H9 (cell line): ENCODE measurements around the gene NFX1. TPM values are rescaled to one million over a fixed set of nuclear protein-coding genes. Genes with fewer than 3 reads are reported as not detected.

Experiments used
- DNase-seq: peaks from one replicate; pipeline ENCODE4 v3.0.0-alpha.2; 2017
- H2AFZ ChIP-seq: one replicate; pipeline ENCODE4 v1.6.1; 2013; ENCODE audit warnings: mild to moderate bottlenecking, low read length, control low read depth, moderate library complexity
- H2AK5ac ChIP-seq: 2 replicates; pipeline ENCODE4 v1.6.1; 2013; ENCODE audit warnings: low read length, control low read depth, mixed read lengths; ENCODE audit not compliant: insufficient read length
- H2BK120ac ChIP-seq: one replicate; pipeline ENCODE4 v1.6.1; 2013; ENCODE audit warnings: low read depth, mild to moderate bottlenecking, low read length, control low read depth, inconsistent platforms; ENCODE audit not compliant: poor library complexity, severe bottlenecking
- H2BK12ac ChIP-seq: 2 replicates; pipeline ENCODE4 v1.6.1; 2013; ENCODE audit warnings: low read length, control low read depth, mixed read lengths, low read depth; ENCODE audit not compliant: insufficient read length
- H2BK15ac ChIP-seq: 2 replicates; pipeline ENCODE4 v1.6.1; 2013; ENCODE audit warnings: low read depth, low read length, control low read depth
- H2BK20ac ChIP-seq: one replicate; pipeline ENCODE4 v1.6.1; 2013; ENCODE audit warnings: low read depth, mild to moderate bottlenecking, low read length, control low read depth, inconsistent platforms; ENCODE audit not compliant: poor library complexity, severe bottlenecking
- H2BK5ac ChIP-seq: 2 replicates; pipeline ENCODE4 v1.6.1; 2013; ENCODE audit warnings: low read length, control low read depth, mixed read lengths; ENCODE audit not compliant: insufficient read length
- H3K14ac ChIP-seq: 2 replicates; pipeline ENCODE4 v1.6.1; 2013; ENCODE audit warnings: low read length, control low read depth; ENCODE audit not compliant: insufficient read depth
- H3K18ac ChIP-seq: 2 replicates; pipeline ENCODE4 v1.6.1; 2013; ENCODE audit warnings: low read depth, mild to moderate bottlenecking, mixed read lengths, low read length, control low read depth; ENCODE audit not compliant: insufficient read length
- H3K23ac ChIP-seq: 2 replicates; pipeline ENCODE4 v1.6.1; 2013; ENCODE audit warnings: low read length, control low read depth, mixed read lengths, low read depth; ENCODE audit not compliant: insufficient read length
- H3K23me2 ChIP-seq: 2 replicates; pipeline ENCODE4 v1.6.1; 2013; ENCODE audit warnings: low read depth, mild to moderate bottlenecking, mixed read lengths, low read length, control low read depth; ENCODE audit not compliant: insufficient read length, poor library complexity, severe bottlenecking
- H3K27ac ChIP-seq: 2 replicates; pipeline ENCODE4 v1.5.1; 2013; ENCODE audit warnings: low read length, control low read depth, mixed read lengths, low read depth; ENCODE audit not compliant: insufficient read length
- H3K27me3 ChIP-seq: 2 replicates; pipeline ENCODE4 v1.6.1; 2013; ENCODE audit warnings: low read length, control low read depth, inconsistent platforms; ENCODE audit not compliant: insufficient read depth
- H3K4ac ChIP-seq: 2 replicates; pipeline ENCODE4 v1.6.1; 2013; ENCODE audit warnings: low read depth, mild to moderate bottlenecking, control low read depth, inconsistent platforms, low read length, moderate library complexity
- H3K4me1 ChIP-seq: 2 replicates; pipeline ENCODE4 v1.6.1; 2013; ENCODE audit warnings: low read length, control low read depth, inconsistent platforms; ENCODE audit not compliant: insufficient read depth
- H3K4me2 ChIP-seq: 2 replicates; pipeline ENCODE4 v1.6.1; 2013; ENCODE audit warnings: low read length, control low read depth, mixed read lengths; ENCODE audit not compliant: insufficient read length, insufficient read depth
- H3K56ac ChIP-seq: 2 replicates; pipeline ENCODE4 v1.6.1; 2013; ENCODE audit warnings: low read depth, mild to moderate bottlenecking, mixed read lengths, low read length, control low read depth; ENCODE audit not compliant: insufficient read length
- H3K79me1 ChIP-seq: 2 replicates; pipeline ENCODE4 v1.6.1; 2013; ENCODE audit warnings: low read depth, mild to moderate bottlenecking, moderate library complexity, low read length, control low read depth, inconsistent platforms; ENCODE audit not compliant: insufficient read depth, poor library complexity, severe bottlenecking
- H3K79me2 ChIP-seq: 2 replicates; pipeline ENCODE4 v1.6.1; 2013; ENCODE audit warnings: low read length, control low read depth, inconsistent platforms; ENCODE audit not compliant: insufficient read depth
- H3K9ac ChIP-seq: 2 replicates; pipeline ENCODE4 v1.6.1; 2013; ENCODE audit warnings: low read length, control low read depth, mixed read lengths; ENCODE audit not compliant: insufficient read length; ENCODE audit errors: extremely low read depth
- H3K9me3 ChIP-seq: one replicate; pipeline ENCODE4 v1.6.1; 2013; ENCODE audit warnings: low read depth, low read length, inconsistent platforms; ENCODE audit not compliant: control insufficient read depth
- H3T11ph ChIP-seq: one replicate; pipeline ENCODE4 v1.6.1; 2013; ENCODE audit warnings: mild to moderate bottlenecking, low read length, control low read depth, inconsistent platforms
- H4K20me1 ChIP-seq: one replicate; pipeline ENCODE4 v1.6.1; 2013; ENCODE audit not compliant: control insufficient read depth, insufficient read length, insufficient read depth
- H4K5ac ChIP-seq: 2 replicates; pipeline ENCODE4 v1.6.1; 2013; ENCODE audit warnings: low read depth, mild to moderate bottlenecking, mixed read lengths, low read length, control low read depth; ENCODE audit not compliant: insufficient read length
- H4K8ac ChIP-seq: replicated peaks from 2 replicates; pipeline ENCODE4 v1.6.1; 2013; ENCODE audit warnings: low read length, control low read depth, mixed read lengths, low read depth; ENCODE audit not compliant: insufficient read length
- H4K91ac ChIP-seq: 2 replicates; pipeline ENCODE4 v1.6.1; 2013; ENCODE audit warnings: low read depth, mild to moderate bottlenecking, moderate library complexity, mixed read lengths, low read length, control low read depth; ENCODE audit not compliant: insufficient read length
- H3K27ac Mint-ChIP-seq, 3 experiments: 2 replicates in 2 of 3; 3 replicates in 1 of 3; pipeline ENCODE4 v1.8.0; 2020 to 2021; ENCODE audit warnings: mixed read lengths in 3 of 3, mild to moderate bottlenecking in 1 of 3, moderate library complexity in 1 of 3
- H3K27me3 Mint-ChIP-seq: 2 replicates; pipeline ENCODE4 v1.8.0; 2021; ENCODE audit warnings: low read depth, mild to moderate bottlenecking, moderate library complexity, mixed read lengths
- H3K36me3 Mint-ChIP-seq, 3 experiments: 2 replicates in 2 of 3; 3 replicates in 1 of 3; pipeline ENCODE4 v1.8.0; 2020 to 2021; ENCODE audit warnings: low read depth in 3 of 3, mixed read lengths in 3 of 3; ENCODE audit not compliant: insufficient read depth in 1 of 3
- H3K4me1 Mint-ChIP-seq, 2 experiments: 2 replicates each; pipeline ENCODE4 v1.8.0; 2020; ENCODE audit warnings: mixed read lengths in 2 of 2
- H3K4me3 Mint-ChIP-seq, 2 experiments: 2 replicates in 1 of 2; 3 replicates in 1 of 2; pipeline ENCODE4 v1.8.0; 2020 to 2021; ENCODE audit warnings: mild to moderate bottlenecking in 2 of 2, mixed read lengths in 2 of 2, moderate library complexity in 1 of 2
- H3K9me3 Mint-ChIP-seq, 2 experiments: 2 replicates in 1 of 2; 3 replicates in 1 of 2; pipeline ENCODE4 v1.8.0; 2020; ENCODE audit warnings: mild to moderate bottlenecking in 2 of 2, mixed read lengths in 2 of 2, moderate library complexity in 1 of 2
- WGBS: extraction: QIAGEN DNeasy Blood & Tissue Kit; methylation state at CpG from one replicate; pipeline ENCODE4 v1.1.7; 2013; ENCODE audit warnings: missing lambda C conversion rate, low lambda C conversion rate, mixed read lengths; ENCODE audit not compliant: insufficient read length; ENCODE audit errors: extremely low coverage; 5-methylcytosine and 5-hydroxymethylcytosine counted together
- total RNA-seq: library from RNA; stranded (reverse); gene quantifications from 2 replicates; pipeline ENCODE4 v1.2.1, GENCODE V29; 2021
- TF ChIP-seq, protein P1 (sequence below): fragments of 200-600 bp; sonication (generic); conservative IDR thresholded peaks from 3 replicates; pipeline ENCODE4 v1.8.0; 2021; ENCODE audit warnings: antibody characterized with exemption, mild to moderate bottlenecking

NFX1 gene
- total RNA-seq, 1 experiment from 2014 or later, result 35.1 TPM

DNA sequence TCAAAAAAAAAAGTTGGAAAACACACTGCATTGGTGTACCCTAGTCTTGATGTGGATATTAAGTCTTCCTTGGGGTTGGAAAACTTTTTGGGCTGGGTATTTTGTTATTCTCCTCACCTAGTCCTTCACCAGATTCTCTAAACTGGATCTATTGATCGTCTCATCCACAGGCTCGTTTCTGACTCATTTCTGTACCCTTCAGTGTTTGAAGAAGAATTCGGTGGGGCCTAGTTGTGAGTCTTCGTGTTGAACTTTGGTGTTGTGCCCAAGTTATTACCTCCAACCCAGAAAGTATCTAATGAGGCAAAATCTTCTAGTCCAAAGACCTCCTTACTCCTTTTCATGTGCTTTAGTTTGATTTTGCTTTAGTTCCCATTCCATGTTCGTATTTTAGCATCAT is 1.6 kb downstream of the NFX1 start:
- Histone ChIP-seq H2AK5ac (no peak overlapping the region), H3K9me3 (no peaks in the 10 kb centered on the region), H3K9ac (no peak overlapping the region), H3K56ac (no peak overlapping the region), H3K23ac (no peak overlapping the region), H3K18ac (no peak overlapping the region), H2BK5ac (no peak overlapping the region), H3K79me1 (peaks cover 7% of the 10 kb centered on the region), H4K8ac (no peak overlapping the region), H3K4me1 (0 out of 2 replicates have a peak, but pooled peaks cover 2% of the 10 kb centered on the region), H3K4me2 (no peak overlapping the region), H3K27ac (no peak overlapping the region), H4K5ac (no peak overlapping the region), H3K27me3 (no peaks in the 10 kb centered on the region), H2BK20ac (no peak overlapping the region), H2BK15ac (no peak overlapping the region), H4K20me1 (no peaks in the 10 kb centered on the region), H3K4ac (no peak overlapping the region), H2BK12ac (no peak overlapping the region), H2BK120ac (no peak overlapping the region), H2AFZ (no peak overlapping the region), H3T11ph (no peak overlapping the region), H3K14ac (no peak overlapping the region), H4K91ac (no peak overlapping the region), H3K23me2 (no peaks in the 10 kb centered on the region), H3K79me2 (peaks cover 15% of the 10 kb centered on the region; the same call in 1 of the 2 replicates)
- H3K4me1 Mint-ChIP-seq, result peaks cover 11 to 15% of the 10 kb centered on the region in 2 experiments
- H3K27ac Mint-ChIP-seq, result no peak overlapping the region
- peaks cover 0 to 2% of the 10 kb centered on the region in 2 experiments; a peak in 2 of 5 replicates for H3K9me3 Mint-ChIP-seq
- DNase-seq, result no peak
- no CpG with 5 or more reads among the region's 5 CpGs for WGBS
- peaks cover 13 to 39% (median 37%) of the 10 kb centered on the region in 3 experiments; a peak in 6 of 7 replicates for H3K36me3 Mint-ChIP-seq
- H3K27me3 Mint-ChIP-seq, result no peaks in the 10 kb centered on the region
- TF ChIP-seq, protein P1, sequence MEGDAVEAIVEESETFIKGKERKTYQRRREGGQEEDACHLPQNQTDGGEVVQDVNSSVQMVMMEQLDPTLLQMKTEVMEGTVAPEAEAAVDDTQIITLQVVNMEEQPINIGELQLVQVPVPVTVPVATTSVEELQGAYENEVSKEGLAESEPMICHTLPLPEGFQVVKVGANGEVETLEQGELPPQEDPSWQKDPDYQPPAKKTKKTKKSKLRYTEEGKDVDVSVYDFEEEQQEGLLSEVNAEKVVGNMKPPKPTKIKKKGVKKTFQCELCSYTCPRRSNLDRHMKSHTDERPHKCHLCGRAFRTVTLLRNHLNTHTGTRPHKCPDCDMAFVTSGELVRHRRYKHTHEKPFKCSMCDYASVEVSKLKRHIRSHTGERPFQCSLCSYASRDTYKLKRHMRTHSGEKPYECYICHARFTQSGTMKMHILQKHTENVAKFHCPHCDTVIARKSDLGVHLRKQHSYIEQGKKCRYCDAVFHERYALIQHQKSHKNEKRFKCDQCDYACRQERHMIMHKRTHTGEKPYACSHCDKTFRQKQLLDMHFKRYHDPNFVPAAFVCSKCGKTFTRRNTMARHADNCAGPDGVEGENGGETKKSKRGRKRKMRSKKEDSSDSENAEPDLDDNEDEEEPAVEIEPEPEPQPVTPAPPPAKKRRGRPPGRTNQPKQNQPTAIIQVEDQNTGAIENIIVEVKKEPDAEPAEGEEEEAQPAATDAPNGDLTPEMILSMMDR, result no peak
- H3K4me3 Mint-ChIP-seq, result peak overlapping the region; percentile 96 to 99
